B cell (primary cell): ENCODE data around the gene MYO18A. TPM values are rescaled to one million over a fixed set of nuclear protein-coding genes. Genes with fewer than 3 reads are reported as not detected.

Source experiments
- ATAC-seq: fragments of 200-7000 bp; cut with Tn5 transposase; one replicate; pipeline ENCODE4 v1.10.0; 2021; ENCODE audit warnings: low read depth, mild to moderate bottlenecking, moderate number of reproducible peaks, moderate library complexity
- CTCF ChIA-PET: fragments of 350-600 bp; sonication (Branson Sonifier 250); formaldehyde crosslinking; loops from one replicate; lab custom pipeline; 2021; ENCODE audit warnings: antibody characterized with exemption, inconsistent platforms; lab: Charles Lee
- POLR2A ChIA-PET: fragments of 350-600 bp; sonication (Branson Sonifier 250); formaldehyde crosslinking; loops from one replicate; lab custom pipeline; 2021; ENCODE audit warnings: antibody characterized with exemption; lab: Charles Lee
- DNase-seq: peaks from one replicate; pipeline ENCODE4 v3.0.0; 2013
- H2AFZ ChIP-seq: 2 replicates; pipeline ENCODE4 v1.6.1; 2012; ENCODE audit warnings: mild to moderate bottlenecking, low read depth, low read length; ENCODE audit not compliant: insufficient read depth, poor library complexity, severe bottlenecking
- H3K27ac ChIP-seq, 2 donors: 1 replicate in 1 of 2; 2 replicates in 1 of 2; pipeline ENCODE4 v1.5.1; 2012 to 2013; ENCODE audit warnings: low read length in 2 of 2, mild to moderate bottlenecking in 2 of 2, moderate library complexity in 1 of 2
- H3K27me3 ChIP-seq, 4 experiments: fragments of 200-600 bp in 1 of 4; sonication (generic) in 1 of 4; replicated peaks in 1 of 4; 1 replicate in 2 of 4; 2 replicates in 2 of 4; pipeline versions ENCODE4 v1.6.1 to v1.7.0; 2013 to 2016; ENCODE audit warnings: low read length in 3 of 4, mild to moderate bottlenecking in 2 of 4, mixed read lengths in 1 of 4, moderate library complexity in 1 of 4; ENCODE audit not compliant: insufficient read depth in 4 of 4, control insufficient read depth in 3 of 4; ENCODE audit errors: control extremely low read depth in 1 of 4
- H3K36me3 ChIP-seq, 2 experiments: replicated peaks in 1 of 2; 1 replicate in 1 of 2; 2 replicates in 1 of 2; pipeline versions ENCODE4 v1.6.1 to v1.7.1; 2013; ENCODE audit warnings: low read length in 1 of 2; ENCODE audit not compliant: insufficient read depth in 2 of 2, control insufficient read depth in 1 of 2; ENCODE audit errors: control extremely low read depth in 1 of 2, extremely low read depth in 1 of 2
- H3K4me1 ChIP-seq, 2 donors: fragments of 200-600 bp in 1 of 2; sonication (generic) in 1 of 2; 1 replicate in 1 of 2; 2 replicates in 1 of 2; pipeline versions ENCODE4 v1.5.1 to v1.6.1; 2013 to 2017; ENCODE audit warnings: low read length in 2 of 2; ENCODE audit not compliant: control insufficient read depth in 2 of 2, insufficient read depth in 2 of 2
- H3K4me2 ChIP-seq: replicated peaks from 2 replicates; pipeline ENCODE3; 2012; ENCODE audit warnings: mild to moderate bottlenecking, low read depth, low read length; ENCODE audit not compliant: poor library complexity, severe bottlenecking
- H3K4me3 ChIP-seq, 5 experiments: fragments of 200-600 bp in 1 of 5; sonication (generic) in 1 of 5; 1 replicate in 3 of 5; 2 replicates in 2 of 5; pipeline versions ENCODE4 v1.5.1 to v1.7.0; 2011 to 2016; ENCODE audit warnings: low read length in 4 of 5, mild to moderate bottlenecking in 4 of 5, low read depth in 2 of 5, control low read depth in 1 of 5, moderate library complexity in 1 of 5; ENCODE audit not compliant: insufficient read depth in 1 of 5; ENCODE audit errors: control extremely low read depth in 1 of 5, extremely low read depth in 1 of 5
- H3K79me2 ChIP-seq: fragments of 200-600 bp; sonication (generic); one replicate; pipeline ENCODE4 v1.6.0; 2016; ENCODE audit warnings: low read length; ENCODE audit not compliant: control insufficient read depth, insufficient read depth
- H3K9ac ChIP-seq: fragments of 200-600 bp; sonication (generic); 2 replicates; pipeline ENCODE4 v1.6.1; 2017; ENCODE audit warnings: mild to moderate bottlenecking, low read length, moderate library complexity
- H3K9me3 ChIP-seq, 3 donors: one replicate each; pipeline versions ENCODE4 v1.6.1 to v1.7.1; 2013; ENCODE audit warnings: low read length in 2 of 3; ENCODE audit not compliant: control insufficient read depth in 2 of 3, insufficient read depth in 1 of 3; ENCODE audit errors: control extremely low read depth in 1 of 3
- H4K20me1 ChIP-seq: 2 replicates; pipeline ENCODE4 v1.6.0; 2012; ENCODE audit warnings: mild to moderate bottlenecking, low read length; ENCODE audit not compliant: insufficient read depth, control insufficient read depth, poor library complexity, severe bottlenecking
- H3K27ac Mint-ChIP-seq: one replicate; pipeline ENCODE4 v1.8.0; 2021; ENCODE audit warnings: mixed read lengths
- H3K27me3 Mint-ChIP-seq: one replicate; pipeline ENCODE4 v1.8.0; 2021; ENCODE audit warnings: mixed read lengths
- H3K4me1 Mint-ChIP-seq: one replicate; pipeline ENCODE4 v1.8.0; 2021; ENCODE audit warnings: mixed read lengths
- H3K4me3 Mint-ChIP-seq: one replicate; pipeline ENCODE4 v1.8.0; 2021; ENCODE audit warnings: mixed read lengths
- H3K9me3 Mint-ChIP-seq: one replicate; pipeline ENCODE4 v1.8.0; 2022; ENCODE audit warnings: mixed read lengths; ENCODE audit not compliant: insufficient read depth
- EZH2 ChIP-seq: IDR thresholded peaks from 2 replicates; pipeline ENCODE4 v1.6.1; 2012; ENCODE audit warnings: borderline replicate concordance, low read depth, mild to moderate bottlenecking, moderate library complexity, low read length; ENCODE audit not compliant: insufficient read depth, poor library complexity, severe bottlenecking
- WGBS: methylation state at CpG from one replicate; pipeline ENCODE4 v1.1.5; 2013; ENCODE audit warnings: missing lambda C conversion rate; ENCODE audit not compliant: insufficient coverage; 5-methylcytosine and 5-hydroxymethylcytosine counted together
- intact Hi-C: fragments of 100-400 bp; cut with micrococcal nuclease; formaldehyde crosslinking; loops from one replicate; pipeline ENCODE4 v1.10.0; 2022
- polyA plus RNA-seq: library from polyadenylated mRNA; depleted of rRNA; stranded (reverse); fragments of >200 nt; gene quantifications from 2 replicates; pipeline ENCODE4 v1.2.3, GENCODE V29; 2012
- total RNA-seq, 2 donors: library from RNA; stranded (reverse); fragments of 120-200 nt in 1 of 2; gene quantifications; 1 replicate in 1 of 2; 2 replicates in 1 of 2; pipeline versions ENCODE4 v1.2.3 to v1.2.4, GENCODE V29; 2013 to 2022
- TF ChIP-seq, protein P1 (sequence below): fragments of 200-600 bp; IDR thresholded peaks from one replicate; pipeline ENCODE4 v1.8.0; 2022; ENCODE audit warnings: antibody characterized with exemption, mild to moderate bottlenecking

Gene MYO18A
- total and polyA plus RNA-seq, 2 donors (not counting 1 experiment from before 2014, with no cell fraction given), result 72.2 to 155 TPM

GRCh38 chr17:29194669-29195068 lies 14.5 kb upstream of the MYO18A start:
- Mint-ChIP-seq H3K27ac (no peak overlapping the region), H3K9me3 (no peaks in the 10 kb centered on the region), H3K4me3 (no peak overlapping the region), H3K27me3 (no peaks in the 10 kb centered on the region), H3K4me1 (peaks cover 20% of the 10 kb centered on the region)
- Histone ChIP-seq H2AFZ (no peak overlapping the region), H3K4me1 (peaks cover 19 to 22% of the 10 kb centered on the region in 2 donors), H3K9me3 (no peaks in the 10 kb centered on the region), H3K4me2 (no peak overlapping the region), H3K36me3 (no peaks in the 10 kb centered on the region), H3K27ac (no peak overlapping the region), H3K27me3 (no peaks in the 10 kb centered on the region), H3K4me3 (no peak overlapping the region), H3K79me2 (no peaks in the 10 kb centered on the region), H4K20me1 (no peaks in the 10 kb centered on the region), H3K9ac (no peak overlapping the region)
- DNase-seq (no peak), ATAC-seq (no peak)
- ChIA-PET POLR2A (no interaction called here), CTCF (interaction anchor here (0.9 to 4.9 kb wide), 9 partner anchors 14 to 78 kb away, joined by 3 to 32 read pairs (median 7); partner anchors contain the start of gene MYO18A)
- intact Hi-C loops, result loop anchor here (1.0 kb wide), 1 partner anchor 45 kb away; no protein-coding TSS in a partner anchor
- WGBS, result 94% methylated on average over 3 of the region's 3 CpGs
- TF ChIP-seq EZH2, result no peak
- TF ChIP-seq, protein P1, sequence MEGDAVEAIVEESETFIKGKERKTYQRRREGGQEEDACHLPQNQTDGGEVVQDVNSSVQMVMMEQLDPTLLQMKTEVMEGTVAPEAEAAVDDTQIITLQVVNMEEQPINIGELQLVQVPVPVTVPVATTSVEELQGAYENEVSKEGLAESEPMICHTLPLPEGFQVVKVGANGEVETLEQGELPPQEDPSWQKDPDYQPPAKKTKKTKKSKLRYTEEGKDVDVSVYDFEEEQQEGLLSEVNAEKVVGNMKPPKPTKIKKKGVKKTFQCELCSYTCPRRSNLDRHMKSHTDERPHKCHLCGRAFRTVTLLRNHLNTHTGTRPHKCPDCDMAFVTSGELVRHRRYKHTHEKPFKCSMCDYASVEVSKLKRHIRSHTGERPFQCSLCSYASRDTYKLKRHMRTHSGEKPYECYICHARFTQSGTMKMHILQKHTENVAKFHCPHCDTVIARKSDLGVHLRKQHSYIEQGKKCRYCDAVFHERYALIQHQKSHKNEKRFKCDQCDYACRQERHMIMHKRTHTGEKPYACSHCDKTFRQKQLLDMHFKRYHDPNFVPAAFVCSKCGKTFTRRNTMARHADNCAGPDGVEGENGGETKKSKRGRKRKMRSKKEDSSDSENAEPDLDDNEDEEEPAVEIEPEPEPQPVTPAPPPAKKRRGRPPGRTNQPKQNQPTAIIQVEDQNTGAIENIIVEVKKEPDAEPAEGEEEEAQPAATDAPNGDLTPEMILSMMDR, result no peak

- Mint-ChIP-seq H3K9me3 (no peaks in the 10 kb centered on the region), H3K27me3 (peaks cover 4% of the 10 kb centered on the region), H3K27ac (no peak overlapping the region), H3K4me1 (peaks cover 20% of the 10 kb centered on the region), H3K4me3 (no peak overlapping the region)
- WGBS, result 83% methylated on average over 1 of the region's 2 CpGs
- Histone ChIP-seq H3K27ac (no peak overlapping the region), H3K9me3 (no peaks in the 10 kb centered on the region), H3K36me3 (no peaks in the 10 kb centered on the region), H3K4me1 (peaks cover 19 to 22% of the 10 kb centered on the region in 2 donors), H2AFZ (no peak overlapping the region), H3K4me3 (no peak overlapping the region), H3K9ac (no peak overlapping the region), H3K79me2 (no peaks in the 10 kb centered on the region), H3K4me2 (no peak overlapping the region), H3K27me3 (no peaks in the 10 kb centered on the region), H4K20me1 (no peaks in the 10 kb centered on the region)
- ChIA-PET CTCF (interaction anchor here (0.6 to 4.9 kb wide), 6 partner anchors 12 to 163 kb away, joined by 3 to 32 read pairs (median 3); partner anchors contain the start of gene MYO18A), POLR2A (no interaction called here)
- TF ChIP-seq, protein P1, result no peak
- TF ChIP-seq EZH2, result no peak
- DNase-seq (no peak), ATAC-seq (no peak)
- intact Hi-C loops, result no loop called here
These were observed 12.9 kb upstream of the MYO18A start for GRCh38 chr17:29193146-29193545.
